H1 (cell line): ENCODE results near the gene MANF. TPM values are rescaled to one million over a fixed set of nuclear protein-coding genes. Genes with fewer than 3 reads are reported as not detected.
A peak's percentile ranks its signal among the peaks of the same experiment; 100 is the strongest.

Source experiments
- CTCF ChIA-PET: fragments of 300-600 bp; sonication (Branson Sonifier 250); formaldehyde crosslinking; loops from one replicate; lab custom pipeline; 2021; ENCODE audit not compliant: partially characterized antibody; lab: Charles Lee
- POLR2A ChIA-PET: fragments of 300-600 bp; sonication (Branson Sonifier 250); formaldehyde crosslinking; loops from one replicate; lab custom pipeline; 2021; ENCODE audit warnings: inconsistent platforms; ENCODE audit not compliant: partially characterized antibody; lab: Charles Lee
- DNase-seq, 2 experiments: peaks; one replicate each; pipeline versions ENCODE4 v3.0.0 to v3.0.0-alpha.2; 2010 to 2022; ENCODE audit warnings: low spot score in 2 of 2, low read depth in 1 of 2, mixed read lengths in 1 of 2
- FAIRE-seq: peaks from 2 replicates; lab custom pipeline; 2011; peaks lifted over from hg19 to GRCh38; lab: Jason Lieb, UNC
- H2AFZ ChIP-seq: 2 replicates; pipeline ENCODE4 v1.8.1; 2012; ENCODE audit warnings: low read length, inconsistent platforms
- H2AK5ac ChIP-seq: 2 replicates; pipeline ENCODE4 v1.6.1; 2013; ENCODE audit warnings: low read depth, low read length
- H2BK120ac ChIP-seq: replicated peaks from 2 replicates; pipeline ENCODE3; 2013; ENCODE audit warnings: low read depth, low read length, inconsistent platforms
- H2BK12ac ChIP-seq: 2 replicates; pipeline ENCODE4 v1.6.1; 2013; ENCODE audit warnings: low read depth, low read length
- H2BK15ac ChIP-seq: 2 replicates; pipeline ENCODE4 v1.6.1; 2013; ENCODE audit warnings: low read length
- H2BK20ac ChIP-seq: 2 replicates; pipeline ENCODE4 v1.6.1; 2013; ENCODE audit warnings: low read length
- H2BK5ac ChIP-seq: 2 replicates; pipeline ENCODE4 v1.6.1; 2013; ENCODE audit warnings: low read depth, low read length
- H3K14ac ChIP-seq: 2 replicates; pipeline ENCODE4 v1.6.1; 2013; ENCODE audit warnings: inconsistent platforms; ENCODE audit not compliant: insufficient read length
- H3K18ac ChIP-seq: 2 replicates; pipeline ENCODE4 v1.6.1; 2013; ENCODE audit warnings: low read length; ENCODE audit errors: extremely low read depth
- H3K23ac ChIP-seq: 2 replicates; pipeline ENCODE4 v1.6.1; 2013; ENCODE audit warnings: inconsistent platforms; ENCODE audit not compliant: insufficient read length
- H3K23me2 ChIP-seq: 2 replicates; pipeline ENCODE4 v1.6.1; 2013; ENCODE audit warnings: low read depth, low read length
- H3K27ac ChIP-seq: 2 replicates; pipeline ENCODE4 v1.6.1; 2011; ENCODE audit warnings: low read depth, low read length, inconsistent platforms
- H3K27me3 ChIP-seq, 4 experiments: replicated peaks in 1 of 4; 1 replicate in 1 of 4; 2 replicates in 3 of 4; pipeline versions ENCODE4 v1.6.1 to v1.8.1; 2011 to 2013; ENCODE audit warnings: low read length in 3 of 4, mild to moderate bottlenecking in 3 of 4, inconsistent platforms in 2 of 4, mixed read lengths in 2 of 4, moderate library complexity in 1 of 4; ENCODE audit not compliant: control insufficient read depth in 3 of 4, insufficient read depth in 3 of 4; ENCODE audit errors: extremely low read depth in 1 of 4
- H3K36me3 ChIP-seq, 4 experiments: 2 replicates each; pipeline versions ENCODE4 v1.6.1 to v1.8.1; 2011 to 2013; ENCODE audit warnings: mild to moderate bottlenecking in 4 of 4, low read length in 3 of 4, moderate library complexity in 2 of 4, control low read depth in 1 of 4, inconsistent platforms in 1 of 4; ENCODE audit not compliant: insufficient read depth in 4 of 4, control insufficient read depth in 2 of 4
- H3K4ac ChIP-seq: replicated peaks from 2 replicates; pipeline ENCODE3; 2013; ENCODE audit warnings: low read length, low read depth, mixed read lengths, inconsistent platforms; ENCODE audit not compliant: insufficient read length
- H3K4me1 ChIP-seq, 4 experiments: replicated peaks in 1 of 4; 1 replicate in 1 of 4; 2 replicates in 3 of 4; pipeline versions ENCODE4 v1.6.1 to v1.8.1; 2011 to 2013; ENCODE audit warnings: low read length in 3 of 4, inconsistent platforms in 2 of 4, mixed read lengths in 1 of 4; ENCODE audit not compliant: insufficient read depth in 4 of 4, control insufficient read depth in 3 of 4
- H3K4me2 ChIP-seq, 2 experiments: 2 replicates each; pipeline versions ENCODE4 v1.6.1 to v1.8.1; 2011 to 2013; ENCODE audit warnings: low read depth in 2 of 2, low read length in 2 of 2, control low read depth in 1 of 2, inconsistent platforms in 1 of 2, mild to moderate bottlenecking in 1 of 2; ENCODE audit not compliant: insufficient read depth in 1 of 2
- H3K4me3 ChIP-seq, 4 experiments: fragments of 200-600, 300-600 bp in 1 of 4; sonication (generic), shearing (Covaris generic), sonication (Bioruptor Twin) in 1 of 4; 2 replicates each; pipeline versions ENCODE4 v1.5.1 to v1.8.1; 2011 to 2016; ENCODE audit warnings: low read length in 4 of 4, low read depth in 3 of 4, control low read depth in 2 of 4, inconsistent platforms in 2 of 4, mild to moderate bottlenecking in 2 of 4, mixed read lengths in 1 of 4, moderate library complexity in 1 of 4; ENCODE audit not compliant: insufficient read depth in 2 of 4; ENCODE audit errors: extremely low read depth in 1 of 4
- H3K56ac ChIP-seq: replicated peaks from 2 replicates; pipeline ENCODE3; 2013; ENCODE audit warnings: low read depth, mild to moderate bottlenecking, mixed read lengths, low read length, inconsistent platforms; ENCODE audit not compliant: insufficient read length
- H3K79me1 ChIP-seq: 2 replicates; pipeline ENCODE4 v1.6.1; 2013; ENCODE audit warnings: low read depth, low read length, control low read depth
- H3K79me2 ChIP-seq, 2 experiments: 2 replicates each; pipeline versions ENCODE4 v1.6.1 to v1.8.1; 2012 to 2013; ENCODE audit warnings: low read length in 2 of 2, mild to moderate bottlenecking in 2 of 2, inconsistent platforms in 1 of 2; ENCODE audit not compliant: insufficient read depth in 2 of 2, control insufficient read depth in 1 of 2
- H3K9ac ChIP-seq, 4 experiments: replicated peaks in 1 of 4; 1 replicate in 1 of 4; 2 replicates in 3 of 4; pipeline versions ENCODE4 v1.6.1 to v1.8.1; 2011 to 2013; ENCODE audit warnings: low read depth in 3 of 4, low read length in 3 of 4, control low read depth in 2 of 4, mild to moderate bottlenecking in 2 of 4, moderate library complexity in 2 of 4, inconsistent platforms in 1 of 4; ENCODE audit errors: extremely low read depth in 1 of 4
- H3K9me3 ChIP-seq, 2 experiments: 2 replicates each; pipeline versions ENCODE4 v1.6.1 to v1.8.1; 2012 to 2013; ENCODE audit warnings: mild to moderate bottlenecking in 2 of 2, moderate library complexity in 2 of 2, control low read depth in 1 of 2, inconsistent platforms in 1 of 2, low read depth in 1 of 2, low read length in 1 of 2, mixed read lengths in 1 of 2; ENCODE audit not compliant: insufficient read depth in 2 of 2
- H4K20me1 ChIP-seq, 2 experiments: replicated peaks in 1 of 2; 2 replicates each; pipeline versions ENCODE3 to v1.8.1; 2011 to 2013; ENCODE audit warnings: inconsistent platforms in 2 of 2, low read length in 2 of 2, mild to moderate bottlenecking in 1 of 2; ENCODE audit not compliant: insufficient read depth in 2 of 2, control insufficient read depth in 1 of 2
- H4K5ac ChIP-seq: 2 replicates; pipeline ENCODE4 v1.6.1; 2013; ENCODE audit warnings: low read length, low read depth, mixed read lengths, inconsistent platforms; ENCODE audit not compliant: insufficient read length
- H4K8ac ChIP-seq: 2 replicates; pipeline ENCODE4 v1.8.0; 2013; ENCODE audit warnings: mild to moderate bottlenecking, moderate library complexity, low read length, inconsistent platforms; ENCODE audit not compliant: insufficient read depth; ENCODE audit errors: extremely low read depth
- H4K91ac ChIP-seq: replicated peaks from 2 replicates; pipeline ENCODE3; 2013; ENCODE audit warnings: low read length, mixed read lengths, inconsistent platforms; ENCODE audit not compliant: insufficient read length
- POLR2AphosphoS5 ChIP-seq: IDR thresholded peaks from 2 replicates; pipeline ENCODE4 v1.6.1; 2011; ENCODE audit warnings: low read depth, low read length
- WGBS, 2 experiments: shearing (Covaris generic) in 1 of 2; methylation state at CpG; one replicate each; pipeline versions ENCODE4 v1.1.6 to v1.1.7; 2013 to 2015; ENCODE audit warnings: low lambda C conversion rate in 2 of 2, mixed read lengths in 2 of 2, inconsistent platforms in 1 of 2, low coverage in 1 of 2, missing lambda C conversion rate in 1 of 2; ENCODE audit not compliant: insufficient replicate concordance in 2 of 2, insufficient coverage in 1 of 2, insufficient read length in 1 of 2; ENCODE audit errors: extremely low coverage in 1 of 2, missing lambda C conversion rate in 1 of 2; 5-methylcytosine and 5-hydroxymethylcytosine counted together
- polyA plus RNA-seq, 7 experiments: library from polyadenylated mRNA; depleted of rRNA in 3 of 7; stranded (reverse) in 5 of 7; unstranded in 2 of 7; fragments of >200 nt in 5 of 7; fragments of 200-250 nt in 2 of 7; gene quantifications; 1 replicate in 5 of 7; 2 replicates in 1 of 7; 4 replicates in 1 of 7; pipeline versions ENCODE4 v1.2.1 to v1.2.3, GENCODE V29; 2011 to 2013; ENCODE audit warnings: missing spikeins in 2 of 7, mixed read lengths in 2 of 7
- total RNA-seq: library from RNA; stranded (reverse); fragmentation: NEBNext Ultra II Directional; extraction: Animal tissue kit (Norgen Biotek cat#: 25700); gene quantifications from 2 replicates; pipeline ENCODE4 v1.2.1, GENCODE V29; 2021

Gene MANF
- total and polyA plus RNA-seq, 2 of the 8 experiments (the other 6 are each of a cell fraction or from before 2014, with no cell fraction given): 37.5 to 159 TPM

GRCh38 chr3:51394541-51394940 lies 9.4 kb downstream of the MANF start:
- CTCF ChIA-PET: interaction anchor here (1.2 to 2.0 kb wide), 3 partner anchors 9 to 287 kb away, joined by 3 to 8 read pairs (median 3); no protein-coding TSS in a partner anchor
- no peaks in the 10 kb centered on the region for H3K27me3 ChIP-seq
- no peak overlapping the region for H3K27ac ChIP-seq
- H2BK5ac ChIP-seq: no peak overlapping the region
- H4K8ac ChIP-seq: no peak overlapping the region; the same call in 1 of the 2 replicates
- no peak overlapping the region for H2BK20ac ChIP-seq
- no peak overlapping the region for H2BK120ac ChIP-seq
- H4K91ac ChIP-seq: no peak overlapping the region
- peaks cover 27 to 75% (median 38%) of the 10 kb centered on the region in 4 experiments for H3K36me3 ChIP-seq
- peak overlapping the region; percentile 22 to 23; a peak in 3 of 4 replicates for H3K4me2 ChIP-seq
- H3K23ac ChIP-seq: no peak overlapping the region
- no peak overlapping the region for H2BK15ac ChIP-seq
- H3K79me1 ChIP-seq: peaks cover 17% of the 10 kb centered on the region
- peaks cover 22 to 44% of the 10 kb centered on the region in 2 experiments for H3K79me2 ChIP-seq
- H3K4me1 ChIP-seq: peaks cover 0 to 20% (median 14%) of the 10 kb centered on the region in 4 experiments; a peak in 5 of 7 replicates
- no peak for DNase-seq
- H3K56ac ChIP-seq: no peak overlapping the region
- no peak for FAIRE-seq
- no peak overlapping the region for H4K5ac ChIP-seq
- H3K4ac ChIP-seq: no peak overlapping the region
- no peak overlapping the region for H2AFZ ChIP-seq
- no peak overlapping the region for H2AK5ac ChIP-seq
- H3K18ac ChIP-seq: no peak overlapping the region
- no peak overlapping the region for H3K14ac ChIP-seq
- H4K20me1 ChIP-seq: peaks cover 35 to 38% of the 10 kb centered on the region in 2 experiments
- H3K23me2 ChIP-seq: peaks cover 9% of the 10 kb centered on the region; the same call in 1 of the 2 replicates
- POLR2A ChIA-PET: interaction anchor here (0.7 to 3.9 kb wide), 6 partner anchors 9 to 16 kb away, joined by 3 to 23 read pairs (median 6); partner anchors contain the start of gene MANF
- WGBS, 2 experiments: 94% methylated on average over 5 of the region's 5 CpGs; no CpG with 5 or more reads in 1 of the 2 experiments
- H3K9ac ChIP-seq: no peak overlapping the region; a peak in 1 of 7 replicates
- 0 out of 8 replicates have a peak overlapping the region, but pooled peaks of 1 of the 4 experiments have one; percentile 83 for H3K4me3 ChIP-seq
- no peaks in the 10 kb centered on the region; a peak in 1 of 4 replicates for H3K9me3 ChIP-seq
- no peak overlapping the region for H2BK12ac ChIP-seq
- TF ChIP-seq POLR2AphosphoS5: peak; percentile 82; the same call in 1 of the 2 replicates
